Measurements from ENCODE around the gene CRYBB2.

GRCh38 chr22:25177895-25178294 lies 41.5 kb upstream of the CRYBB2 start:
- TF ChIP-seq CTCF (IDR thresholded peaks at IDR 0.05) (no peak), POLR2A (IDR thresholded peaks at IDR 0.05) (no peak)

Data from lower leg skin (tissue), 3 donors.